Measurements from ENCODE around the gene BCKDHB. TPM values are rescaled to one million over a fixed set of nuclear protein-coding genes. Genes with fewer than 3 reads are reported as not detected.

Gene BCKDHB
- total RNA-seq, 1 donor from 2014 or later: 16.6 TPM

DNA sequence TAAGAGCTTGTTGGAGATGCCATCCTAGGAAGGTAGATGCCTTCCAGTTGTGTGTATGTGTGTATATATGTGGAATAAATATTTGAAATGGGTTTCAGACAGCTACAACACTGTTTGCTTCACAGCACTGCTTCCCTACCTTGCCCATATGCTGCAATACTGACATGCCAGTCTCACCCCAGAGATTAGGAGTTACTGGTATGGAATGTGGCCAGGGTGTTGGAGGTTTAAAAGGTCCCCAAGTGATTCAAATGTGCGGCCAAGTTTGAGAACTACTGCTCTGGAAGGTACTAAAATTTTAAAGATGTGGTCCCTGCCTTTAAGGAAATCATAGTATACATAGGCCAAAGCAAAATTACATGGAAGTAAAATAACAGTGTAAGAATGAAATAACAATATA lies 39.5 kb downstream of the BCKDHB start:
- DNase-seq (no peak), ATAC-seq (ENCODE audit: low read depth) (no peak)
- Mint-ChIP-seq H3K4me1 (no peaks in the 10 kb centered on the region), H3K36me3 (ENCODE audit: low read depth) (peaks cover 27% of the 10 kb centered on the region), H3K27ac (no peak overlapping the region), H3K27me3 (no peaks in the 10 kb centered on the region), H3K9me3 (no peaks in the 10 kb centered on the region), H3K4me3 (no peak overlapping the region)
- ChIA-PET POLR2A (no interaction called here), CTCF (no interaction called here)
- TF ChIP-seq, protein P1, sequence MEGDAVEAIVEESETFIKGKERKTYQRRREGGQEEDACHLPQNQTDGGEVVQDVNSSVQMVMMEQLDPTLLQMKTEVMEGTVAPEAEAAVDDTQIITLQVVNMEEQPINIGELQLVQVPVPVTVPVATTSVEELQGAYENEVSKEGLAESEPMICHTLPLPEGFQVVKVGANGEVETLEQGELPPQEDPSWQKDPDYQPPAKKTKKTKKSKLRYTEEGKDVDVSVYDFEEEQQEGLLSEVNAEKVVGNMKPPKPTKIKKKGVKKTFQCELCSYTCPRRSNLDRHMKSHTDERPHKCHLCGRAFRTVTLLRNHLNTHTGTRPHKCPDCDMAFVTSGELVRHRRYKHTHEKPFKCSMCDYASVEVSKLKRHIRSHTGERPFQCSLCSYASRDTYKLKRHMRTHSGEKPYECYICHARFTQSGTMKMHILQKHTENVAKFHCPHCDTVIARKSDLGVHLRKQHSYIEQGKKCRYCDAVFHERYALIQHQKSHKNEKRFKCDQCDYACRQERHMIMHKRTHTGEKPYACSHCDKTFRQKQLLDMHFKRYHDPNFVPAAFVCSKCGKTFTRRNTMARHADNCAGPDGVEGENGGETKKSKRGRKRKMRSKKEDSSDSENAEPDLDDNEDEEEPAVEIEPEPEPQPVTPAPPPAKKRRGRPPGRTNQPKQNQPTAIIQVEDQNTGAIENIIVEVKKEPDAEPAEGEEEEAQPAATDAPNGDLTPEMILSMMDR (IDR thresholded peaks at IDR 0.05): no peak
- intact Hi-C loops (cut with micrococcal nuclease): no loop called here

GRCh38 chr6:80148220-80148619 lies 41.7 kb downstream of the BCKDHB start:
- intact Hi-C loops (cut with micrococcal nuclease): no loop called here
- CTCF ChIA-PET: no interaction called here
- no peaks in the 10 kb centered on the region for H3K27me3 Mint-ChIP-seq
- TF ChIP-seq, protein P1 (IDR thresholded peaks at IDR 0.05): no peak
- ATAC-seq (ENCODE audit: low read depth) (no peak), DNase-seq (no peak)
- H3K4me3 Mint-ChIP-seq: no peak overlapping the region
- H3K27ac Mint-ChIP-seq: no peak overlapping the region
- peaks cover 31% of the 10 kb centered on the region for H3K36me3 Mint-ChIP-seq (ENCODE audit: low read depth)
- no peaks in the 10 kb centered on the region for H3K9me3 Mint-ChIP-seq
- no peaks in the 10 kb centered on the region for H3K4me1 Mint-ChIP-seq
- POLR2A ChIA-PET: no interaction called here

GRCh38 chr6:80151635-80152034 lies 45.2 kb downstream of the BCKDHB start:
- POLR2A ChIA-PET: no interaction called here
- H3K36me3 Mint-ChIP-seq (ENCODE audit: low read depth): peaks cover 19% of the 10 kb centered on the region
- DNase-seq (no peak), ATAC-seq (ENCODE audit: low read depth) (no peak)
- no peak overlapping the region for H3K27ac Mint-ChIP-seq
- TF ChIP-seq, protein P1 (IDR thresholded peaks at IDR 0.05): no peak
- no peaks in the 10 kb centered on the region for H3K9me3 Mint-ChIP-seq
- H3K4me3 Mint-ChIP-seq: no peak overlapping the region
- no peaks in the 10 kb centered on the region for H3K27me3 Mint-ChIP-seq
- H3K4me1 Mint-ChIP-seq: no peaks in the 10 kb centered on the region
- CTCF ChIA-PET: no interaction called here
- intact Hi-C loops (cut with micrococcal nuclease): no loop called here

- Mint-ChIP-seq H3K9me3 (no peaks in the 10 kb centered on the region), H3K36me3 (ENCODE audit: low read depth) (peaks cover 6% of the 10 kb centered on the region), H3K4me3 (no peak overlapping the region), H3K4me1 (no peaks in the 10 kb centered on the region), H3K27ac (no peak overlapping the region), H3K27me3 (no peaks in the 10 kb centered on the region)
- ChIA-PET POLR2A (no interaction called here), CTCF (no interaction called here)
- ATAC-seq (ENCODE audit: low read depth) (no peak), DNase-seq (no peak)
- intact Hi-C loops (cut with micrococcal nuclease): no loop called here
- TF ChIP-seq, protein P1 (IDR thresholded peaks at IDR 0.05): no peak
Observed at GRCh38 chr6:80154160-80154559, 47.7 kb downstream of the BCKDHB start.

- ChIA-PET CTCF (no interaction called here), POLR2A (no interaction called here)
- intact Hi-C loops (cut with micrococcal nuclease): no loop called here
- Mint-ChIP-seq H3K36me3 (ENCODE audit: low read depth) (peaks cover 2% of the 10 kb centered on the region), H3K27ac (no peak overlapping the region), H3K4me1 (no peaks in the 10 kb centered on the region), H3K9me3 (no peaks in the 10 kb centered on the region), H3K4me3 (no peak overlapping the region), H3K27me3 (no peaks in the 10 kb centered on the region)
- no peak for ATAC-seq (ENCODE audit: low read depth)
- no peak for DNase-seq
- TF ChIP-seq, protein P1 (IDR thresholded peaks at IDR 0.05): no peak
Observed at GRCh38 chr6:80156221-80156620, 49.8 kb downstream of the BCKDHB start.
